AG04450 (cell line): ENCODE results near the gene USP8. TPM values are rescaled to one million over a fixed set of nuclear protein-coding genes. Genes with fewer than 3 reads are reported as not detected.

Source experiments
- CTCF ChIA-PET: fragments of 300-600, 350-600 bp; formaldehyde crosslinking; extraction: SDS; loops from one replicate; lab custom pipeline; 2022; ENCODE audit warnings: antibody characterized with exemption, inconsistent platforms; lab: Charles Lee
- POLR2A ChIA-PET: fragments of 350-600 bp; formaldehyde crosslinking; extraction: SDS; loops from one replicate; lab custom pipeline; 2021; ENCODE audit warnings: antibody characterized with exemption, inconsistent platforms; lab: Yijun Ruan, JAX
- DNase-seq: peaks from one replicate; pipeline ENCODE4 v3.0.0-alpha.2; 2011; ENCODE audit warnings: low read depth, low spot score
- H3K27ac ChIP-seq: one replicate; pipeline ENCODE4 v1.5.1; 2012; ENCODE audit warnings: low read depth, low read length, control low read depth
- H3K27me3 ChIP-seq: one replicate; pipeline ENCODE4 v1.6.0; 2012; ENCODE audit warnings: low read length; ENCODE audit not compliant: control insufficient read depth, insufficient read depth
- H3K4me3 ChIP-seq: 2 replicates; pipeline ENCODE4 v1.5.1; 2011; ENCODE audit warnings: mild to moderate bottlenecking, low read depth, low read length, control low read depth
- H3K9me3 ChIP-seq: 2 replicates; pipeline ENCODE4 v1.5.1; 2012; ENCODE audit warnings: low read length; ENCODE audit not compliant: control insufficient read depth, insufficient read depth
- polyA plus RNA-seq: library from polyadenylated mRNA; depleted of rRNA; stranded (reverse); fragments of >200 nt; gene quantifications from 2 replicates; pipeline ENCODE4 v1.2.3, GENCODE V29; 2011
- TF ChIP-seq, protein P1 (sequence below): IDR thresholded peaks from 2 replicates; pipeline ENCODE4 v1.5.1; 2011; ENCODE audit warnings: low read depth, low read length, control low read depth, inconsistent platforms

Gene USP8
- polyA plus RNA-seq, 1 experiment: 65.0 TPM

DNA sequence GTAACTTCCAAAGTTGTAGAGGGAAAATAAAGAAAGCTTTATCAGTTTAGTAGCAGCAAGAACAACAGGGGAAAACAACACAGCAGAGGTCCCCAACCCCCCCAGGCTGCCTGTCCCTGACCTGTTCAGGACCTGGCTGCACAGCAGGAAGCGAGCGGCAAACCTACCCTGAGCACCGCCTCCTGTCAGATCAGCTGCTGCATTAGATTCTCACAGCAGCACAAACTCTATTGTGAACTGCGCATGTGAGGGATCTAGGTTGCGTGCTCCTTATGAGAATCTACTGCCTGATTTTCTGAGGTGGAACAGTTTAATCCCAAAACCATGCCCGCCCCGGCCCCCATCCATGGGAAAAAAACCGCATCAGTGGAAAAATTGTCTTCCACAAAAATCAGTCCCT lies 81.9 kb downstream of the USP8 start:
- Histone ChIP-seq H3K27ac (no peak overlapping the region), H3K27me3 (no peaks in the 10 kb centered on the region), H3K9me3 (no peaks in the 10 kb centered on the region), H3K4me3 (no peak overlapping the region)
- POLR2A ChIA-PET: no interaction called here
- TF ChIP-seq, protein P1, sequence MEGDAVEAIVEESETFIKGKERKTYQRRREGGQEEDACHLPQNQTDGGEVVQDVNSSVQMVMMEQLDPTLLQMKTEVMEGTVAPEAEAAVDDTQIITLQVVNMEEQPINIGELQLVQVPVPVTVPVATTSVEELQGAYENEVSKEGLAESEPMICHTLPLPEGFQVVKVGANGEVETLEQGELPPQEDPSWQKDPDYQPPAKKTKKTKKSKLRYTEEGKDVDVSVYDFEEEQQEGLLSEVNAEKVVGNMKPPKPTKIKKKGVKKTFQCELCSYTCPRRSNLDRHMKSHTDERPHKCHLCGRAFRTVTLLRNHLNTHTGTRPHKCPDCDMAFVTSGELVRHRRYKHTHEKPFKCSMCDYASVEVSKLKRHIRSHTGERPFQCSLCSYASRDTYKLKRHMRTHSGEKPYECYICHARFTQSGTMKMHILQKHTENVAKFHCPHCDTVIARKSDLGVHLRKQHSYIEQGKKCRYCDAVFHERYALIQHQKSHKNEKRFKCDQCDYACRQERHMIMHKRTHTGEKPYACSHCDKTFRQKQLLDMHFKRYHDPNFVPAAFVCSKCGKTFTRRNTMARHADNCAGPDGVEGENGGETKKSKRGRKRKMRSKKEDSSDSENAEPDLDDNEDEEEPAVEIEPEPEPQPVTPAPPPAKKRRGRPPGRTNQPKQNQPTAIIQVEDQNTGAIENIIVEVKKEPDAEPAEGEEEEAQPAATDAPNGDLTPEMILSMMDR: no peak
- DNase-seq: no peak
- CTCF ChIA-PET: no interaction called here

DNA sequence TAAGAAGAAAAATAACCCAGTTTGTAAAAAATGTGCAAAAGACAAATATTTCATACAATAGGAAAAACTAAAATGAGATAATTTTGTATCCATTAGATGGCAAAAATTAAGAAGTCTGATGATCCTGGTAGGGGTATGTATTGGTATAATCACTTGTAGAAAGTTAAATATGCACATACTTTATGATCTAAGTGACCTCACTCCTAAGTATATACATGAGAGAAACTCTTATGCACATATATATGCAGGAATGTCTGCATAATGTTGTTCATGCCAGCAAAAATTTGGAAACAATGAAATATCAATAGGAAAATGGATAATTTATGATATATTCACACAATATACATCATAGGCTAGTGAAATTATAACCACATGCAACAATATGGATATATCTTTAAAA lies 88.8 kb downstream of the USP8 start:
- POLR2A ChIA-PET: no interaction called here
- Histone ChIP-seq H3K9me3 (no peaks in the 10 kb centered on the region), H3K4me3 (no peak overlapping the region), H3K27me3 (no peaks in the 10 kb centered on the region), H3K27ac (no peak overlapping the region)
- CTCF ChIA-PET: no interaction called here
- DNase-seq: no peak
- TF ChIP-seq, protein P1: no peak

DNA sequence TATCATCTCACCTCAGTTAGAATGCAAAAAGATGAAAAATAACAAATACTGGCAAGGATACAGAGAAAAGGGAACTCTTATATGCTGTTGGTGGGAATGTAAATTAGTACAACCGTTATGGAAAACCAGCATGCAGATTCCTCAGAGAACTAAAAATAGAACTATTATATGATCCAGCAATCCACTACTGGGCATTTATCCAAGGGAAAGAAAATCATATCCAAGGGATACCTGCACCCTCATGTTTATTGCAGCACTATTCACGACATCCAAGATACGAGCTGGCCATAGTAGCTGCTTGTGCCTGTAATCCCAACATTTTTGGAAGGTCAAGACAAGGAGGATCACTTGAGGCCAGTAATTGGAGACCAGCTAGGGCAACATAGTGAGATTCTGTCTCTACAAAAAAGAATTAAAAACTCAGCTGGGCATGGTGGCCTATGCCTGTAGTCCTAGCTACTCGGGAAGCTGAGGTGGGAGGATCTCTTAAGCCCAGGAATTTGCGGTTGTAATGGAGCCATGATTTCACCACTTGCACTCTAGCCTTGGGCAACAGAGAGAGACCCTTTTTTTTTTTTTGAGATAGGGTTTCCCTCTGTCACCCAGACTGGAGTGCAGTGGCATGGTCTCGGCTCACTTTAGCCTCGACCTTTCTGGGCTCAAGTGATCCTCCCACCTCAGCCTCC lies 95.7 kb downstream of the USP8 start:
- POLR2A ChIA-PET: no interaction called here
- H3K27me3 ChIP-seq: no peaks in the 10 kb centered on the region
- CTCF ChIA-PET: no interaction called here
- H3K4me3 ChIP-seq: no peak overlapping the region
- no peak overlapping the region for H3K27ac ChIP-seq
- no peak for DNase-seq
- TF ChIP-seq, protein P1: no peak
- no peaks in the 10 kb centered on the region; the same call in 1 of the 2 replicates for H3K9me3 ChIP-seq

DNA sequence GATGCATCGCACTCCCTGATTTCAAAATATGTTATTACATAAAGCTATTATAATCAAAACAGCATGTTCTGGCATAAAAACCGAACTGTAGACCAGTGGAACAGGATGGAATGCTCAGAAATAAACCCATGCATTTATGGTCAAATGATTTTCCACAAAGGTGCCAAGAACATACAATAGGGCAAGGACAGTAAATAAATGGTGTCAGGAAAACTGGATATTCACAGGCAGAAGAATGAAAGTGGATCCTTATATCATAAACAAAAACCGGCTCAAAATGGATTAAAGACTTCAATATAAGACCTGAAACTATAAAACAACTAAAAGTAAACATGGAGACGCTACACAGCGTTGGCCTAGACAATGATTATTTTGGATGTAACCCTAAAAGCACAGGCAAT lies 99.6 kb downstream of the USP8 start:
- Histone ChIP-seq H3K4me3 (no peak overlapping the region), H3K27ac (no peak overlapping the region), H3K27me3 (peaks cover 2% of the 10 kb centered on the region), H3K9me3 (no peaks in the 10 kb centered on the region; the same call in 1 of the 2 replicates)
- CTCF ChIA-PET: interaction anchor here (1.1 kb wide), 1 partner anchor 10 kb away, joined by 3 read pairs; no protein-coding TSS in a partner anchor
- POLR2A ChIA-PET: no interaction called here
- no peak for DNase-seq
- TF ChIP-seq, protein P1: no peak

DNA sequence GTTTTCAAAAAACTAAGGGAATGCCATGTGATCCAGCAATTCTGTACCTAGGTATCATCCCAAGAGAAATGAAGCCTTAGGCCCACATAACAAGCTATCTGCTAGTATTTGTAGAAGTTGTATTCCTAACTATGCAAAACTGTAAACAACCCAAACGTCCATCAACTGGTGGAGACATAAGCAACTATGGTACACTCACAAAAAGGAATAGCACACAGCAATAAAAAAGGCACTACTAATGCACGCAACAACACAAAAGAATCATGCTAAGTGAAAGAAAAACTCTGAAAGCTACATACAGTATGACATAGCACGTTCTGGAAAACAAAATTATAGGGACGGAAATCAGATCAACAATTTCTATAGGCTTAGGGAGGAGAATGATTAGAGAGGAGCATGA lies 107.0 kb downstream of the USP8 start:
- Histone ChIP-seq H3K27me3 (peaks cover 2% of the 10 kb centered on the region), H3K27ac (no peak overlapping the region), H3K9me3 (no peaks in the 10 kb centered on the region), H3K4me3 (no peak overlapping the region)
- CTCF ChIA-PET: no interaction called here
- TF ChIP-seq, protein P1: no peak
- POLR2A ChIA-PET: interaction anchor here (1.0 kb wide), 1 partner anchor 12 kb away, joined by 3 read pairs; no protein-coding TSS in a partner anchor
- no peak for DNase-seq
